Endothelial cell of umbilical vein (primary cell): ENCODE data around the gene TMEM223. TPM values are rescaled to one million over a fixed set of nuclear protein-coding genes. Genes with fewer than 3 reads are reported as not detected.

Experiments used
- BruUV-seq: library from RNA; stranded (reverse); fragments of 400-500 nt; replicated peaks from 2 replicates; lab custom pipeline; 2021; lab: Mats Ljungman, UMichigan
- CTCF ChIA-PET: fragments of 300-600, 350-600 bp; sonication (Branson Sonifier 250); formaldehyde crosslinking; loops from one replicate; lab custom pipeline; 2021; ENCODE audit warnings: antibody characterized with exemption, inconsistent platforms; lab: Charles Lee
- POLR2A ChIA-PET: fragments of 300-600, 350-600 bp; sonication (Branson Sonifier 250); formaldehyde crosslinking; loops from one replicate; lab custom pipeline; 2021; ENCODE audit warnings: antibody characterized with exemption, inconsistent platforms; lab: Charles Lee
- DNase-seq: peaks from one replicate; pipeline ENCODE4 v3.0.0-alpha.2; 2011; ENCODE audit warnings: low read depth, low spot score
- FAIRE-seq: peaks from 2 replicates; lab custom pipeline; 2011; peaks lifted over from hg19 to GRCh38; lab: Jason Lieb, UNC
- H2AFZ ChIP-seq: 2 replicates; pipeline ENCODE4 v1.6.0; 2012; ENCODE audit warnings: low read depth, low read length, control low read depth, inconsistent platforms
- H3K27ac ChIP-seq: 2 replicates; pipeline ENCODE4 v1.5.1; 2011; ENCODE audit warnings: low read depth, mild to moderate bottlenecking, control low read depth, low read length, moderate library complexity; ENCODE audit not compliant: insufficient read depth
- H3K27me3 ChIP-seq, 2 experiments: 2 replicates each; pipeline versions ENCODE4 v1.6.0 to v1.6.1; 2011; ENCODE audit warnings: low read length in 2 of 2, mixed read lengths in 1 of 2; ENCODE audit not compliant: control insufficient read depth in 2 of 2, insufficient read depth in 2 of 2
- H3K36me3 ChIP-seq, 2 experiments: 2 replicates in 1 of 2; 3 replicates in 1 of 2; pipeline ENCODE4 v1.5.1; 2011; ENCODE audit warnings: low read length in 2 of 2, mild to moderate bottlenecking in 1 of 2, moderate library complexity in 1 of 2; ENCODE audit not compliant: control insufficient read depth in 2 of 2, insufficient read depth in 2 of 2; ENCODE audit errors: extremely low read depth in 1 of 2
- H3K4me1 ChIP-seq: 3 replicates; pipeline ENCODE4 v1.5.1; 2011; ENCODE audit warnings: mild to moderate bottlenecking, low read length; ENCODE audit not compliant: control insufficient read depth, insufficient read depth; ENCODE audit errors: extremely low read depth
- H3K4me2 ChIP-seq: 2 replicates; pipeline ENCODE4 v1.6.1; 2011; ENCODE audit warnings: low read length, control low read depth, mixed read lengths; ENCODE audit not compliant: insufficient read depth
- H3K4me3 ChIP-seq, 3 experiments: fragments of 200-600 bp in 1 of 3; sonication (generic), shearing (Covaris generic) in 1 of 3; replicated peaks in 1 of 3; 2 replicates each; pipeline ENCODE4 v1.5.1; 2011 to 2016; ENCODE audit warnings: control low read depth in 3 of 3, low read length in 3 of 3, mild to moderate bottlenecking in 2 of 3, inconsistent platforms in 1 of 3, low read depth in 1 of 3, moderate library complexity in 1 of 3; ENCODE audit not compliant: insufficient read depth in 1 of 3
- H3K79me2 ChIP-seq: 2 replicates; pipeline ENCODE4 v1.6.0; 2012; ENCODE audit warnings: low read length, inconsistent platforms; ENCODE audit not compliant: control insufficient read depth, insufficient read depth
- H3K9ac ChIP-seq: replicated peaks from 2 replicates; pipeline ENCODE3; 2011; ENCODE audit warnings: low read length, control low read depth; ENCODE audit not compliant: insufficient read depth; ENCODE audit errors: extremely low read depth
- H3K9me1 ChIP-seq: replicated peaks from 3 replicates; pipeline ENCODE4 v1.6.0; 2011; ENCODE audit warnings: mild to moderate bottlenecking, low read length; ENCODE audit not compliant: control insufficient read depth, insufficient read depth; ENCODE audit errors: extremely low read depth
- H3K9me3 ChIP-seq: replicated peaks from 2 replicates; pipeline ENCODE4 v1.5.1; 2012; ENCODE audit warnings: low read length, inconsistent platforms; ENCODE audit not compliant: control insufficient read depth, insufficient read depth
- H4K20me1 ChIP-seq: replicated peaks from 2 replicates; pipeline ENCODE3; 2011; ENCODE audit warnings: mild to moderate bottlenecking, low read length; ENCODE audit not compliant: control insufficient read depth, insufficient read depth; ENCODE audit errors: extremely low read depth
- EZH2 ChIP-seq: IDR thresholded peaks from 2 replicates; pipeline ENCODE4 v1.6.1; 2012; ENCODE audit warnings: borderline replicate concordance, low read depth, mild to moderate bottlenecking, moderate library complexity, low read length, inconsistent platforms; ENCODE audit not compliant: severe bottlenecking
- FOS ChIP-seq: IDR thresholded peaks from 2 replicates; pipeline ENCODE4 v1.6.1; 2011; ENCODE audit warnings: mild to moderate bottlenecking, low read length, moderate library complexity, borderline replicate concordance; ENCODE audit not compliant: insufficient read depth
- GATA2 ChIP-seq: IDR thresholded peaks from 2 replicates; pipeline ENCODE4 v1.7.0; 2011; ENCODE audit warnings: low read depth, mild to moderate bottlenecking, moderate library complexity, mixed read lengths, low read length; ENCODE audit not compliant: insufficient read length, insufficient read depth
- JUN ChIP-seq: IDR thresholded peaks from 2 replicates; pipeline ENCODE4 v1.6.1; 2011; ENCODE audit warnings: borderline replicate concordance, low read depth; ENCODE audit not compliant: insufficient read length, insufficient read depth
- MYC ChIP-seq: IDR thresholded peaks from one replicate; pipeline ENCODE4 v1.6.1; 2011; ENCODE audit warnings: mild to moderate bottlenecking, low read depth, low read length
- POLR2A ChIP-seq: IDR thresholded peaks from 2 replicates; pipeline ENCODE4 v1.6.1; 2012; ENCODE audit warnings: low read depth, mild to moderate bottlenecking, control low read depth, low read length
- POLR2AphosphoS5 ChIP-seq: IDR thresholded peaks from 2 replicates; pipeline ENCODE4 v1.6.1; 2012; ENCODE audit warnings: low read depth, mild to moderate bottlenecking, control low read depth, low read length, moderate library complexity; ENCODE audit not compliant: insufficient read depth
- dilution Hi-C: fragments of 300-500 bp; cut with MboI; formaldehyde crosslinking; loops from one replicate; pipeline ENCODE4 v1.15.0; 2019; ENCODE audit warnings: low sequenced_read_pairs; ENCODE audit not compliant: extremely low pct_ligation_motif_present
- intact Hi-C: fragments of 100-400 bp; cut with micrococcal nuclease; formaldehyde crosslinking; loops from one replicate; pipeline ENCODE4 v1.10.0; 2022
- polyA plus RNA-seq, 4 experiments: library from polyadenylated mRNA; depleted of rRNA in 3 of 4; stranded (reverse) in 3 of 4; unstranded in 1 of 4; fragments of >200 nt; gene quantifications; 2 replicates each; pipeline versions ENCODE4 v1.2.1 to v1.2.3, GENCODE V29; 2011 to 2012; ENCODE audit warnings: missing spikeins in 1 of 4
- total RNA-seq: library from RNA; stranded (reverse); gene quantifications from 2 replicates; pipeline ENCODE4 v1.2.3, GENCODE V29; 2021
- TF ChIP-seq, protein P1 (sequence below): IDR thresholded peaks from 2 replicates; pipeline ENCODE4 v1.6.1; 2011; ENCODE audit not compliant: insufficient read depth, insufficient read length
- TF ChIP-seq, protein P2 (sequence below), 2 donors: IDR thresholded peaks; 1 replicate in 1 of 2; 2 replicates in 1 of 2; pipeline ENCODE4 v1.5.1; 2011; ENCODE audit warnings: low read length in 2 of 2, mild to moderate bottlenecking in 2 of 2, moderate library complexity in 2 of 2, control low read depth in 1 of 2, inconsistent platforms in 1 of 2, low read depth in 1 of 2; ENCODE audit not compliant: insufficient read depth in 1 of 2; ENCODE audit errors: extremely low read depth in 1 of 2

TMEM223 gene
- total and polyA plus RNA-seq, 2 donors (not counting 3 experiments of a cell fraction or from before 2014, with no cell fraction given) = 11.8 to 26.7 TPM

DNA sequence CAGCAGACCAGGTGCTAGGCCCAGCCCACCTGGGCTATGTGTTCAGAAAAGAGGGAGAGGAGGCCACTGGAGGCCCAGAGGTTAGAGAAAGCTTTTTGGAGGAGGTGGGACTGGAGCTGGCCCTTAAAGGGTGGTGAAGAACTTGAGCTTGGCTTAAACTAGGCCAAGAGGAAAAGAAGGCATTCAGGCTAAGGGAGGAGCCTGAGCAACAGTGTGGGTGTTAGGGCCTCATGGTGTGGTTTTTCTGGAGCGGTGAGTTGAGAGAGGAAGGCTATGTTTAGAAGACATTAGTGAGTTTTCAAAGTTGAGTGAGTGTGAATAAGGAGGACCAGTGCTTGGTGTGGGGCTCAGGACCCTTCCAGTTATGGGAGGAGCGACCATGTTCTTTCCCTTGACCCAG is 14.4 kb downstream of the TMEM223 start:
- dilution Hi-C loops (no loop called here), intact Hi-C loops (no loop called here)
- H4K20me1 ChIP-seq = no peaks in the 10 kb centered on the region
- no peaks in the 10 kb centered on the region for H3K4me1 ChIP-seq
- POLR2A ChIA-PET = interaction anchor here (1.3 kb wide), 1 partner anchor 64 kb away, joined by 4 read pairs; no protein-coding TSS in a partner anchor
- H3K79me2 ChIP-seq = no peaks in the 10 kb centered on the region
- no peaks in the 10 kb centered on the region for H3K27me3 ChIP-seq
- peaks cover 0 to 24% of the 10 kb centered on the region in 2 experiments for H3K36me3 ChIP-seq
- no peak overlapping the region for H2AFZ ChIP-seq
- H3K27ac ChIP-seq = no peak overlapping the region
- no peak for DNase-seq
- TF ChIP-seq MYC (no peak), POLR2AphosphoS5 (no peak), GATA2 (no peak), EZH2 (no peak), FOS (no peak), POLR2A (no peak)
- TF ChIP-seq, protein P1, sequence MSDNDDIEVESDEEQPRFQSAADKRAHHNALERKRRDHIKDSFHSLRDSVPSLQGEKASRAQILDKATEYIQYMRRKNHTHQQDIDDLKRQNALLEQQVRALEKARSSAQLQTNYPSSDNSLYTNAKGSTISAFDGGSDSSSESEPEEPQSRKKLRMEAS = no peak
- no peaks in the 10 kb centered on the region for H3K9me1 ChIP-seq
- no peak overlapping the region for H3K4me2 ChIP-seq
- FAIRE-seq = no peak
- no peak overlapping the region for H3K4me3 ChIP-seq
- H3K9ac ChIP-seq = no peak overlapping the region
- CTCF ChIA-PET = interaction anchor here (5.2 kb wide), 1 partner anchor 9 kb away, joined by 41 read pairs; no protein-coding TSS in a partner anchor
- H3K9me3 ChIP-seq = no peaks in the 10 kb centered on the region
- BruUV-seq = no TSS peak

DNA sequence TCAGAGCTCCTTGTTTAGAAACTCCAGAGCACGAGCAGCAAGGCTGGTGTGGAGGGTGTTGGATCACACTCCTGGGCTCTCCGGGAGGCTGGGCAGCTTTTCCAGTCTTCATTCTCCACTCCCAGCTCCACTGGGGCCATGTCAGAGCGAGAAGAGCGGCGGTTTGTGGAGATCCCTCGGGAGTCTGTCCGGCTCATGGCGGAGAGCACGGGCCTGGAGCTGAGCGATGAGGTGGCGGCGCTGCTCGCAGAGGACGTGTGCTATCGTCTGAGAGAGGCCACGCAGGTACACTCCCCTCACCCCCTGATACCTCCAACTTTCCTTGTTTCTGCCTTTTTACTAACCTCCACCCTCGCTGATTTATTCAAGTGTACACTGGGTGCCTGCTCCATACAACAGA is 16.2 kb downstream of the TMEM223 start:
- dilution Hi-C loops = no loop called here
- H3K4me1 ChIP-seq = peaks cover 7% of the 10 kb centered on the region
- no peaks in the 10 kb centered on the region for H4K20me1 ChIP-seq
- H3K9me1 ChIP-seq = no peaks in the 10 kb centered on the region
- BruUV-seq = no TSS peak
- no peak overlapping the region for H3K4me2 ChIP-seq
- H3K36me3 ChIP-seq = peaks cover 0 to 19% of the 10 kb centered on the region in 2 experiments
- no peak overlapping the region for H3K9ac ChIP-seq
- POLR2A ChIA-PET = interaction anchor here (0.8 to 1.4 kb wide), 2 partner anchors 11 to 22 kb away, joined by 3 to 4 read pairs; partner anchors contain the start of gene ZBTB3
- H3K9me3 ChIP-seq = no peaks in the 10 kb centered on the region
- FAIRE-seq (no peak), DNase-seq (no peak)
- intact Hi-C loops = no loop called here
- no peak overlapping the region for H3K4me3 ChIP-seq
- no peak for TF ChIP-seq EZH2
- no peak for TF ChIP-seq GATA2
- no peak for TF ChIP-seq JUN
- TF ChIP-seq POLR2A = no peak
- TF ChIP-seq POLR2AphosphoS5 = no peak
- TF ChIP-seq, protein P1 = no peak
- no peak for TF ChIP-seq FOS
- TF ChIP-seq, protein P2, sequence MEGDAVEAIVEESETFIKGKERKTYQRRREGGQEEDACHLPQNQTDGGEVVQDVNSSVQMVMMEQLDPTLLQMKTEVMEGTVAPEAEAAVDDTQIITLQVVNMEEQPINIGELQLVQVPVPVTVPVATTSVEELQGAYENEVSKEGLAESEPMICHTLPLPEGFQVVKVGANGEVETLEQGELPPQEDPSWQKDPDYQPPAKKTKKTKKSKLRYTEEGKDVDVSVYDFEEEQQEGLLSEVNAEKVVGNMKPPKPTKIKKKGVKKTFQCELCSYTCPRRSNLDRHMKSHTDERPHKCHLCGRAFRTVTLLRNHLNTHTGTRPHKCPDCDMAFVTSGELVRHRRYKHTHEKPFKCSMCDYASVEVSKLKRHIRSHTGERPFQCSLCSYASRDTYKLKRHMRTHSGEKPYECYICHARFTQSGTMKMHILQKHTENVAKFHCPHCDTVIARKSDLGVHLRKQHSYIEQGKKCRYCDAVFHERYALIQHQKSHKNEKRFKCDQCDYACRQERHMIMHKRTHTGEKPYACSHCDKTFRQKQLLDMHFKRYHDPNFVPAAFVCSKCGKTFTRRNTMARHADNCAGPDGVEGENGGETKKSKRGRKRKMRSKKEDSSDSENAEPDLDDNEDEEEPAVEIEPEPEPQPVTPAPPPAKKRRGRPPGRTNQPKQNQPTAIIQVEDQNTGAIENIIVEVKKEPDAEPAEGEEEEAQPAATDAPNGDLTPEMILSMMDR (IDR thresholded peaks at IDR 0.05; ENCODE audit: extremely low read depth in 1 of 2, insufficient read depth in 1 of 2, low read depth in 1 of 2, low read length in 2 of 2) = no peak
- no peak for TF ChIP-seq MYC
- no peak overlapping the region for H2AFZ ChIP-seq
- H3K27ac ChIP-seq = no peak overlapping the region
- CTCF ChIA-PET = interaction anchor here (0.6 to 5.2 kb wide), 4 partner anchors 10 to 86 kb away, joined by 3 to 41 read pairs (median 4); partner anchors contain the start of genes POLR2G and TMEM179B
- H3K27me3 ChIP-seq = no peaks in the 10 kb centered on the region
- H3K79me2 ChIP-seq = peaks cover 2% of the 10 kb centered on the region
